Ovary (tissue), 3 donors: ENCODE results near the gene AMDHD1.

ENCODE experiments used
- CTCF ChIP-seq, 3 donors: fragments of 450-650 bp in 2 of 3; fragments of 200-600 bp in 1 of 3; IDR thresholded peaks; one replicate each; pipeline versions ENCODE4 v1.5.1 to v1.8.0; 2016 to 2022; ENCODE audit warnings: antibody characterized with exemption in 3 of 3, mild to moderate bottlenecking in 1 of 3
- EP300 ChIP-seq: sonication (generic); formaldehyde crosslinking; IDR thresholded peaks from one replicate; pipeline ENCODE4 v1.6.1; 2017; ENCODE audit warnings: antibody characterized with exemption
- POLR2A ChIP-seq: fragments of 450-650 bp; IDR thresholded peaks from one replicate; pipeline ENCODE4 v1.6.1; 2017; ENCODE audit warnings: antibody characterized with exemption, mild to moderate bottlenecking, moderate library complexity
- donor health status: DM: no; HTN: no; CAD: no.

GRCh38 chr12:95974358-95974757 lies 31.2 kb downstream of the AMDHD1 start:
- TF ChIP-seq CTCF (IDR thresholded peaks at IDR 0.05) = no peak
- no peak for TF ChIP-seq POLR2A
- TF ChIP-seq EP300 = no peak
